GM12801 (cell line): ENCODE measurements around the gene CIBAR2.

Experiments
- TF ChIP-seq, protein P1 (sequence below): IDR thresholded peaks from one replicate; pipeline ENCODE4 v1.5.1; 2011; ENCODE audit warnings: control low read depth; ENCODE audit not compliant: insufficient read length; ENCODE audit errors: extremely low read depth

The CIBAR2 gene

DNA sequence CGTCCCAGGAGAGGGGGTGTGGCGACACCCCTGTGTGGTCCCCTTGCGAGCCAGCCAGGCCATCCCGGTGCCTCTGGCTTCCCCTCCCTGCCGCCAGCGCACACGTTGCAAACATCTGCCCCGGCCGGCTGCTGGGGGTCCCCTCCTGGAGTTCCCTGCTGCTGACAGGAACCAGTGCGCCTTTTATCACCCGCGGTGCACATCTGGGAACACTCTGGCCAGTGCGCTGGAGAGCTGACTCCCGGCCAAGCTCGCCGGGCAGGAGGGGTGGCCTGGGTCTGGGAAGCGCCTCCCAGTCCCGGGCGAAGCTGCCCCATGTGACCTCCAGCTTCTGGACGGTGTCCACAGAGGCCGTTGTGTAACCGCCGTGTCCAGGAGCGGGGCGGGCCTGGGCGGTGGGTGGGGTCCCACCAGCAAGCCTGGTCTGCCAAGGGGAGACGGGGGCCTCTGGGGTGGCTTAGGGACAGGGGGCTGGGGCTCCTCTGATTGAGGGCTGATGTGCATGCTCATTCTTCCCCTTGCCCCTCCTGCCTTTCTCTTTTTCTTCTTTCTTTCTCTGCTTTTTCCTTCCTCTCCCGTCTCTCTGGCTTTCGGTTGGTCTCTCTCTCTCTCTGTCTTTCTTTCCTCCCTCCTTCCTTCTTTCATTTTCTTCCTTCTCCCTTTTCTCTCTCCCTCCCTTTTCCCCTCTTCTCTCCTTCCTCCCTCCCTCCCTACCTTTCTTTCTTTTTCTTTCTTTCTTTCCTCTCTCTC lies 25.2 kb upstream of the CIBAR2 start:
- TF ChIP-seq, protein P1, sequence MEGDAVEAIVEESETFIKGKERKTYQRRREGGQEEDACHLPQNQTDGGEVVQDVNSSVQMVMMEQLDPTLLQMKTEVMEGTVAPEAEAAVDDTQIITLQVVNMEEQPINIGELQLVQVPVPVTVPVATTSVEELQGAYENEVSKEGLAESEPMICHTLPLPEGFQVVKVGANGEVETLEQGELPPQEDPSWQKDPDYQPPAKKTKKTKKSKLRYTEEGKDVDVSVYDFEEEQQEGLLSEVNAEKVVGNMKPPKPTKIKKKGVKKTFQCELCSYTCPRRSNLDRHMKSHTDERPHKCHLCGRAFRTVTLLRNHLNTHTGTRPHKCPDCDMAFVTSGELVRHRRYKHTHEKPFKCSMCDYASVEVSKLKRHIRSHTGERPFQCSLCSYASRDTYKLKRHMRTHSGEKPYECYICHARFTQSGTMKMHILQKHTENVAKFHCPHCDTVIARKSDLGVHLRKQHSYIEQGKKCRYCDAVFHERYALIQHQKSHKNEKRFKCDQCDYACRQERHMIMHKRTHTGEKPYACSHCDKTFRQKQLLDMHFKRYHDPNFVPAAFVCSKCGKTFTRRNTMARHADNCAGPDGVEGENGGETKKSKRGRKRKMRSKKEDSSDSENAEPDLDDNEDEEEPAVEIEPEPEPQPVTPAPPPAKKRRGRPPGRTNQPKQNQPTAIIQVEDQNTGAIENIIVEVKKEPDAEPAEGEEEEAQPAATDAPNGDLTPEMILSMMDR, result no peak

DNA sequence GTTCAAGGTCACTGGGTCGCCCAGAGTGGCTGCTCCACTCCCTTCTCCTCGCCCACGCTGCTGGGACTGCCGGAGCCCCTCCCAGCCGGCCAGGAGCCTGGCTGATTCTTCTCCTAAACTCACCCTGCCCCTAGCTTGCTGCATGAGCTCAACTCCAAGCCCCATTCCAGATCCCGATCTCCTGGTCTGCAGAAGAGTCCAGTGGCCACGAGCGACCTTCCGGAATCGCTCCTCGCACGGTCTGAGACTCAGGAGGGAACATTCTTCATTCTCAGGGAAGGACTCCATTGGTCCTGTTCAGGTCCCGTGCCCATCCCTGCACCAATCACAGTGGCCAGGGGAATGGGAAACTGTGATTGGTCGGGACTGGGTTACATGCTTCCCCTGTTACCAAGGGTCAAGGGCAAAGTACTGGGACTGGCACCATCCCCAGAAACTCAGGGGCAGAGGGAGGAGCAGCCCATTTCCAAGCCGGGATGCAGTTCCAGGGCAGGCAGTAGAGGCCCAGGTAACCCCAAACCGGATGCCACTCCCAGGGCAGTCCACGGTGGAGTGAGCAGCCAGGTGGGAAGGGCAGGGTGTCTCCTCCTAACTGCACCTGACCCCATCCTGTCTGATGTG lies 24.5 kb upstream of the CIBAR2 start:
- TF ChIP-seq, protein P1, result no peak

DNA sequence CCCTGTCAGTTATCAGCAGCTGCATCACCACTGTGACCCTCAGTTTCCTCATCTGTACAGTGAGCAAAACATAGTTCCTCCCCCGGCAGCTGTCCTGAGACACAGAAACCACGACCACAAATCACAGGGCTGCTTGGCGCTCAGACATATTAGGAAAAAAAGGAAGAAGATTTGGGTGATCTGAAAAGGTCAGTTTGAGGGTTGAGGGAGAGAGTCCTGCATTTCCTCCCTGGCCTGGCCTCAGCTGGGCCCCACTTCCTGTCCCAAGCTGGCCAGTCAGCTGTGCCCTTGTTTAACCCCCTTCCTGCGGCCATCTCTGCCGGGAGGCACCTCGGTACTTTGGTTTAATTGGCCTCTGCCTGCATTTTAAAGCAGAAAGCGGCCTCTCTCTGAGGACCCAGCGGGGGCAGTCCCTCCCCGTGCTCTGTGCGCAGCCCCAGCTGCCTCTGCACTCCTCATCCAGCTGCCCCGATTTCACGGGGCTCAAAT lies 24.0 kb upstream of the CIBAR2 start:
- TF ChIP-seq, protein P1, result no peak

DNA sequence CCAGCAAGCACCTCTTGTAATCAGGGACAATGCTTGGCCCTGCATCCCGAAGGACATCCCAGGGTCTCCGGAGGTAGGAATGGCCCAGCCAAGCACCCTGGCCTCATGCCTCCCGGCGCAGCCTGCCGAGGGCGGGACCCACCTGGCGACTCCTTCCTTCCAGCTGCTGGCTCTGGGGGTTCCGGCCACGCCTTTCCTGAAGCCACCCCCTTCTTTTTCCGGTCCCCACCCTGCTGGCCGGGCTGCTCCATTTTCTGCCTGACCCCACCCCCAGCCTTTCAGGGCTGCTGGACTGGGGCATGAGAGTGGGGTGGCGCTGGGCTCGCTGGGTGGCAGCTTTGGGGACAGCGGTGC lies 22.5 kb upstream of the CIBAR2 start:
- TF ChIP-seq, protein P1, result no peak

DNA sequence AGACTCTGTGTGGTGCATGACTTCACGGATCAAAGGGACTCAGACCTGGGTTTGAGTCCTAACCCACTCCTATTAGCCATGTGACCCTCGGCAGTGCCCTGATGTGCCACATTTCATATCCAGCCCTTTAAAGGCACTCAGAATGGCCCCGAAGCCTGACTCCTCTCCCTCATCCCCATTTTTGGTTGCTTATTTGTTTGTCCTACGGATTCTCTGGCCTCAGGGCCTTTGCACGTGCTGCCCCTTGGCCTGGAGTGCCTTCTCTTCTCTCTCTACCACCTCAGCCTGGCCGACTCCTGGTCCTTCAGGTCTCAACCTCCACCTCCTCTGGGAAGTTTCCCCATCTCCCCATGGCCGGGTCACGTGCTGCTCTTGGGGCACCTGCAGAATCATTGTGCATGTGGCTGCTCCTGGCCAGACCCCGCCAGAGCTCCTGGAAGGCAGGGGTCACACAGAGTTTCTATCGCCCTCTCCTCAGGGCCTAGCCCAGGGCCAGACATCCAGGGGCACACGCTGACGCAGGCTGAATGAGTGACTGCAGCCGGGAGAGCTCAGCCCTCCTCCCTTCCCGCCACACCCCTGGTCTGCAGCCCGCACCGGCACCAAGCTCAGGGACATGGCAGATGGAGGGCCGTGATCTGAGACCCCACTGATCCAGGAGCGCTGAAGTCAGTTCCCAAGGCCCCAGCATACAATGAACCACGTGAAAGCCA lies 22.0 kb upstream of the CIBAR2 start:
- TF ChIP-seq, protein P1, result no peak

DNA sequence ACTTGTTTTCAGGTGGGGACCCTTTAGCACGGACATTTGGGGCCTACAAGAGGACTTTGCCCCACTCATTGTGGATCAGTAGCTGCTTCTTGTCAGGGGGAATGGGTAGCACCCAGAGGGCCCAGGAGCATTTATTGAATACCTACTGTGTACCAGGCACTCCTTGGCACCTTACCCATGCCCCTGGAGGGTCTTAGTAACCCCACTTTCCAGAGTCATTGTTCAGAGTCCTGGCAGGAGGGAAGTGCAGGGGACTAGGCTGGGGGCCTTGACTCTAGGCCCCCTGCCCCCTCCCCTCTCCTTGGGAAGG lies 21.0 kb upstream of the CIBAR2 start:
- TF ChIP-seq, protein P1, result no peak

DNA sequence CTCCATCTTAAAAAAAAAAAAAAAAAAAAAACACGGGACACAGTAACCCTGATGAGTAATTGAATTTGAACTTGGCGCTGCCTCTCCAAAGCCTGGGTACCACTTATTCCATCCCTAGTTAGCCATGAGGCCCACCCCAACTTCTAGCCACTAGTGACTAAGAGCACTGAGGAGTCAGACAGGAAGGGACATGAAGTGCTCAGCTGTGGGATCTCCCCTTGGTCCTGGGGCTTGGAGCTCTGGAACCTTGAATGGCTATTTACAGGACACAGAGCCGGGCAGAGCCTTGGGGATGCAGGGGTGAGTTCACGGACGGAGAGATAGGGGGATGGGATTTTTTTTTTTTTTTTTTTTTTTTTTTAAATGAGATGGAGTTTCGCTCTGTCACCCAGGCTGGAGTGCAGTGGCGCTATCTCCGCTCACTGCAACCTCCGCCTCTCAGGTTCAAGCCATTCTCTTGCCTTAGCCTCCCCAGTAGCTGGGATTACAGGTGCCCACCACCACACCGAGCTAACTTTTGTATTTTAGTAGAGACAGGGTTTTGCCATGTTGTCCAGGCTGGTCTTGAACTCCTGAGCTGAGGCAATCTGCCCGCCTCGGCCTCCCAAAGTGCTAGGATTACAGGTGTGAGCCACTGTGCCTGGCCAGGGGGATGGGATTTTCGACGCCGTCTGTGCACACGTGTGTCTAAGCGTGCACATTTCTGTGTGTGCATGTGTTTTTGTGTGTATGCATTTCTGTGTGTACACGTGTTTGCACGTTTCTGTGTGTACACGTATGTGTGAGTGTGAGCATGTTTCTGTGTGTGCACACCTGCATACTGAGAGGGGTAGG lies 20.4 kb upstream of the CIBAR2 start:
- TF ChIP-seq, protein P1, result no peak
